ENCODE data around the gene GATM. TPM values are rescaled to one million over a fixed set of nuclear protein-coding genes. Genes with fewer than 3 reads are reported as not detected.

GATM gene
- polyA plus RNA-seq, 1 donor (not counting 4 experiments of a cell fraction or from before 2014, with no cell fraction given), result 0.60 TPM

GRCh38 chr15:45387380-45388007 lies 9.2 kb upstream of the GATM start:
- TF ChIP-seq CTCF (optimal IDR thresholded peaks at IDR 0.05 in 1 of 3, IDR thresholded peaks at IDR 0.05 in 1 of 3, conservative IDR thresholded peaks at IDR 0.05 in 1 of 3; ENCODE audit: extremely low read depth in 1 of 3, insufficient read depth in 2 of 3, low read length in 3 of 3) (no peak), EZH2 (IDR thresholded peaks at IDR 0.05; ENCODE audit: low read length) (no peak)
- dilution Hi-C loops (cut with MboI; ENCODE audit: extremely low pct_ligation_motif_present, low sequenced_read_pairs), result loop anchor here (25.0 kb wide), 1 partner anchor 175 kb away; no protein-coding TSS in a partner anchor
- Histone ChIP-seq H3K9me1 (ENCODE audit: control insufficient read depth, extremely low read depth, insufficient read depth, low read length) (no peaks in the 10 kb centered on the region), H3K9ac (ENCODE audit: control insufficient read depth, extremely low read depth, insufficient read depth, low read length) (no peak overlapping the region), H3K4me3 (ENCODE audit: control insufficient read depth in 2 of 3, extremely low read depth in 1 of 3, insufficient read depth in 2 of 3, low read depth in 1 of 3, low read length in 3 of 3) (no peak overlapping the region), H3K27ac (ENCODE audit: control insufficient read depth, insufficient read depth, low read length) (no peak overlapping the region), H4K20me1 (ENCODE audit: control insufficient read depth, extremely low read depth, insufficient read depth, low read length) (no peaks in the 10 kb centered on the region), H3K79me2 (ENCODE audit: control insufficient read depth, insufficient read depth, low read length) (no peaks in the 10 kb centered on the region), H2AFZ (ENCODE audit: control insufficient read depth, low read length) (no peak overlapping the region), H3K27me3 (ENCODE audit: control insufficient read depth, extremely low read depth, insufficient read depth, low read length) (no peaks in the 10 kb centered on the region), H3K4me1 (ENCODE audit: control insufficient read depth, extremely low read depth, insufficient read depth, low read length) (no peaks in the 10 kb centered on the region), H3K4me2 (ENCODE audit: control insufficient read depth, extremely low read depth, insufficient read depth, low read depth, low read length) (no peak overlapping the region), H3K9me3 (ENCODE audit: control insufficient read depth, low read depth, low read length) (no peaks in the 10 kb centered on the region), H3K36me3 (ENCODE audit: control insufficient read depth in 2 of 2, extremely low read depth in 1 of 2, insufficient read depth in 2 of 2, low read length in 2 of 2) (no peaks in the 10 kb centered on the region)
- DNase-seq (ENCODE audit: low read depth, low spot score), result no peak
- no peak for FAIRE-seq

GRCh38 chr15:45386974-45387373 lies 8.6 kb upstream of the GATM start:
- Histone ChIP-seq H3K79me2 (ENCODE audit: control insufficient read depth, insufficient read depth, low read length) (no peaks in the 10 kb centered on the region), H3K4me3 (ENCODE audit: control insufficient read depth in 2 of 3, extremely low read depth in 1 of 3, insufficient read depth in 2 of 3, low read depth in 1 of 3, low read length in 3 of 3) (no peak overlapping the region), H4K20me1 (ENCODE audit: control insufficient read depth, extremely low read depth, insufficient read depth, low read length) (no peaks in the 10 kb centered on the region), H3K9ac (ENCODE audit: control insufficient read depth, extremely low read depth, insufficient read depth, low read length) (no peak overlapping the region), H2AFZ (ENCODE audit: control insufficient read depth, low read length) (no peak overlapping the region), H3K27ac (ENCODE audit: control insufficient read depth, insufficient read depth, low read length) (no peak overlapping the region), H3K9me3 (ENCODE audit: control insufficient read depth, low read depth, low read length) (no peaks in the 10 kb centered on the region), H3K4me2 (ENCODE audit: control insufficient read depth, extremely low read depth, insufficient read depth, low read depth, low read length) (no peak overlapping the region), H3K9me1 (ENCODE audit: control insufficient read depth, extremely low read depth, insufficient read depth, low read length) (no peaks in the 10 kb centered on the region), H3K27me3 (ENCODE audit: control insufficient read depth, extremely low read depth, insufficient read depth, low read length) (no peaks in the 10 kb centered on the region), H3K36me3 (ENCODE audit: control insufficient read depth in 2 of 2, extremely low read depth in 1 of 2, insufficient read depth in 2 of 2, low read length in 2 of 2) (no peaks in the 10 kb centered on the region), H3K4me1 (ENCODE audit: control insufficient read depth, extremely low read depth, insufficient read depth, low read length) (no peaks in the 10 kb centered on the region)
- dilution Hi-C loops (cut with MboI; ENCODE audit: extremely low pct_ligation_motif_present, low sequenced_read_pairs), result loop anchor here (25.0 kb wide), 1 partner anchor 175 kb away; no protein-coding TSS in a partner anchor
- FAIRE-seq (no peak), DNase-seq (ENCODE audit: low read depth, low spot score) (no peak)
- TF ChIP-seq CTCF (optimal IDR thresholded peaks at IDR 0.05 in 1 of 3, IDR thresholded peaks at IDR 0.05 in 1 of 3, conservative IDR thresholded peaks at IDR 0.05 in 1 of 3; ENCODE audit: extremely low read depth in 1 of 3, insufficient read depth in 2 of 3, low read length in 3 of 3) (no peak), EZH2 (IDR thresholded peaks at IDR 0.05; ENCODE audit: low read length) (no peak)
